Mucosa of descending colon (tissue), 3 donors: Measurements from ENCODE around the gene EXOC1. TPM values are rescaled to one million over a fixed set of nuclear protein-coding genes. Genes with fewer than 3 reads are reported as not detected.
A peak's percentile ranks its signal among the peaks of the same experiment; 100 is the strongest.
"Not testable (repeated sequence)": the region's sequence is repeated elsewhere in the genome, so short reads cannot be mapped to it uniquely, and the experiment has no call there.

ENCODE experiments used
- ATAC-seq: fragments of 200-7000 bp; cut with Tn5 transposase; one replicate; pipeline ENCODE4 v1.9.1; 2020; ENCODE audit warnings: mild to moderate bottlenecking, moderate library complexity
- DNase-seq, 3 donors: peaks; one replicate each; pipeline ENCODE4 v3.0.0-alpha.2; 2020
- H3K36me3 ChIP-seq: fragments of 200-600 bp; one replicate; pipeline ENCODE4 v1.8.0; 2021; ENCODE audit warnings: low read depth, mild to moderate bottlenecking
- H3K4me1 ChIP-seq: fragments of 200-600 bp; one replicate; pipeline ENCODE4 v1.8.0; 2021; ENCODE audit warnings: low read depth, mild to moderate bottlenecking
- H3K4me3 ChIP-seq: fragments of 200-600 bp; one replicate; pipeline ENCODE4 v1.8.0; 2021; ENCODE audit warnings: mild to moderate bottlenecking
- H3K9me3 ChIP-seq: fragments of 200-600 bp; one replicate; pipeline ENCODE4 v1.8.0; 2021; ENCODE audit warnings: mild to moderate bottlenecking
- CTCF ChIP-seq: fragments of 200-600 bp; IDR thresholded peaks from one replicate; pipeline ENCODE4 v1.8.0; 2022; ENCODE audit warnings: antibody characterized with exemption, mild to moderate bottlenecking
- intact Hi-C, 2 donors: fragments of 100-400 bp; cut with DNase I in 1 of 2; cut with micrococcal nuclease in 1 of 2; formaldehyde crosslinking; loops; one replicate each; pipeline versions ENCODE4 v1.11.0 to v1.11.1; 2022; cut with DNase I, micrococcal nuclease
- total RNA-seq, 3 donors: library from RNA; stranded (reverse); fragmentation: NEBNext Ultra II Directional in 2 of 3; extraction: Animal tissue kit (Norgen Biotek cat#: 25700) in 2 of 3; gene quantifications; one replicate each; pipeline versions ENCODE4 v1.2.1 to v1.2.4, GENCODE V29; 2021 to 2023
- donor health status: DM: no; HTN: no; CAD: no; lungs with moderate emphysema.
- donor health status: DM: no; HTN: no; CAD: no.
- donor health status: DM: no; HTN: yes; CAD: no.

The EXOC1 gene
- total RNA-seq, 3 donors from 2014 or later = 32.9 to 53.3 (median 37.4) TPM

- ATAC-seq = no peak
- TF ChIP-seq CTCF = no peak
- no peaks in the 10 kb centered on the region for H3K36me3 ChIP-seq
- intact Hi-C loops = no loop called here
- H3K9me3 ChIP-seq = no peaks in the 10 kb centered on the region
- no peak overlapping the region for H3K4me3 ChIP-seq
- DNase-seq = no peak
- H3K4me1 ChIP-seq = no peaks in the 10 kb centered on the region
These were observed 12.5 kb upstream of the EXOC1 start for GRCh38 chr4:55840956-55841355.

- H3K9me3 ChIP-seq, DNase-seq, H3K4me3 ChIP-seq, ATAC-seq, intact Hi-C loops, H3K36me3 ChIP-seq, H3K4me1 ChIP-seq: not testable (repeated sequence)
These were observed 11.8 kb upstream of the EXOC1 start for GRCh38 chr4:55841373-55842239.

GRCh38 chr4:55842312-55842711 lies 11.1 kb upstream of the EXOC1 start:
- H3K4me1 ChIP-seq, H3K4me3 ChIP-seq, intact Hi-C loops, ATAC-seq, H3K9me3 ChIP-seq, DNase-seq, H3K36me3 ChIP-seq: not testable (repeated sequence)

- H3K36me3 ChIP-seq = no peaks in the 10 kb centered on the region
- H3K9me3 ChIP-seq = no peaks in the 10 kb centered on the region
- TF ChIP-seq CTCF = no peak
- H3K4me1 ChIP-seq = peaks cover 5% of the 10 kb centered on the region
- no peak for ATAC-seq
- intact Hi-C loops = no loop called here
- DNase-seq = no peak
- H3K4me3 ChIP-seq = no peak overlapping the region
These were observed 3.7 kb upstream of the EXOC1 start for GRCh38 chr4:55849724-55850123.

- intact Hi-C loops = no loop called here
- H3K4me1 ChIP-seq = peaks cover 8% of the 10 kb centered on the region
- H3K36me3 ChIP-seq = no peaks in the 10 kb centered on the region
- no peak overlapping the region for H3K4me3 ChIP-seq
- ATAC-seq = peak; percentile 47
- H3K9me3 ChIP-seq = no peaks in the 10 kb centered on the region
- TF ChIP-seq CTCF = no peak
- peak in 2 of 3 donors; percentile 23 to 46 for DNase-seq
These were observed 1.6 kb upstream of the EXOC1 start for GRCh38 chr4:55851885-55852284.

- no peaks in the 10 kb centered on the region for H3K9me3 ChIP-seq
- no peak for TF ChIP-seq CTCF
- peaks cover 8% of the 10 kb centered on the region for H3K4me1 ChIP-seq
- ATAC-seq = peak; percentile 10
- H3K4me3 ChIP-seq = peak overlapping the region; percentile 94
- intact Hi-C loops = no loop called here
- H3K36me3 ChIP-seq = no peaks in the 10 kb centered on the region
- DNase-seq = no peak
These were observed 681 bp downstream of the EXOC1 start for GRCh38 chr4:55854129-55854528.
